ENCODE data around the gene SLC9A7. TPM values are rescaled to one million over a fixed set of nuclear protein-coding genes. Genes with fewer than 3 reads are reported as not detected.

The SLC9A7 gene
- total RNA-seq, 2 donors from 2014 or later: 1.6 to 2.8 TPM

GRCh38 chrX:46589977-46590723, 168.8 kb downstream of the SLC9A7 start:
- Mint-ChIP-seq H3K36me3 (ENCODE audit: low read depth) (peaks cover 2% of the 10 kb centered on the region), H3K4me3 (no peak overlapping the region), H3K4me1 (peaks cover 13% of the 10 kb centered on the region), H3K27ac (peak overlapping the region; percentile 21), H3K27me3 (no peaks in the 10 kb centered on the region)
- DNase-seq (no peak), ATAC-seq (no peak)
- H3K9me3 ChIP-seq (ENCODE audit: control insufficient read depth, low read length, poor library complexity, severe bottlenecking): no peaks in the 10 kb centered on the region

- ATAC-seq: peak; percentile 46
- peaks cover 2% of the 10 kb centered on the region for H3K36me3 Mint-ChIP-seq (ENCODE audit: low read depth)
- DNase-seq: peak in 1 of 3 donors; percentile 8
- no peaks in the 10 kb centered on the region for H3K27me3 Mint-ChIP-seq
- H3K9me3 ChIP-seq (ENCODE audit: control insufficient read depth, low read length, poor library complexity, severe bottlenecking): no peaks in the 10 kb centered on the region
- H3K4me3 Mint-ChIP-seq: peak overlapping the region; percentile 73
- peaks cover 13% of the 10 kb centered on the region for H3K4me1 Mint-ChIP-seq
- peak overlapping the region; percentile 71 for H3K27ac Mint-ChIP-seq
Measured at GRCh38 chrX:46588263-46588662, 170.7 kb downstream of the SLC9A7 start.

GRCh38 chrX:46587753-46588171, 171.2 kb downstream of the SLC9A7 start:
- peak overlapping the region; percentile 71 for H3K27ac Mint-ChIP-seq
- peak; percentile 23 for ATAC-seq
- H3K27me3 Mint-ChIP-seq: no peaks in the 10 kb centered on the region
- DNase-seq: no peak
- no peaks in the 10 kb centered on the region for H3K9me3 ChIP-seq (ENCODE audit: control insufficient read depth, low read length, poor library complexity, severe bottlenecking)
- peaks cover 2% of the 10 kb centered on the region for H3K36me3 Mint-ChIP-seq (ENCODE audit: low read depth)
- peak overlapping the region; percentile 73 for H3K4me3 Mint-ChIP-seq
- H3K4me1 Mint-ChIP-seq: peaks cover 13% of the 10 kb centered on the region

GRCh38 chrX:46587158-46587557, 171.8 kb downstream of the SLC9A7 start:
- no peak overlapping the region for H3K27ac Mint-ChIP-seq
- no peak for ATAC-seq
- peaks cover 12% of the 10 kb centered on the region for H3K4me1 Mint-ChIP-seq
- no peaks in the 10 kb centered on the region for H3K36me3 Mint-ChIP-seq (ENCODE audit: low read depth)
- DNase-seq: no peak
- no peaks in the 10 kb centered on the region for H3K9me3 ChIP-seq (ENCODE audit: control insufficient read depth, low read length, poor library complexity, severe bottlenecking)
- H3K4me3 Mint-ChIP-seq: peak overlapping the region; percentile 49
- H3K27me3 Mint-ChIP-seq: no peaks in the 10 kb centered on the region

- no peak for DNase-seq
- H3K4me1 Mint-ChIP-seq: peaks cover 12% of the 10 kb centered on the region
- no peaks in the 10 kb centered on the region for H3K36me3 Mint-ChIP-seq (ENCODE audit: low read depth)
- H3K9me3 ChIP-seq (ENCODE audit: control insufficient read depth, low read length, poor library complexity, severe bottlenecking): no peaks in the 10 kb centered on the region
- peak overlapping the region; percentile 15 for H3K4me3 Mint-ChIP-seq
- H3K27me3 Mint-ChIP-seq: no peaks in the 10 kb centered on the region
- no peak overlapping the region for H3K27ac Mint-ChIP-seq
- ATAC-seq: no peak
Measured at GRCh38 chrX:46584736-46585135, 174.2 kb downstream of the SLC9A7 start.

- no peak overlapping the region for H3K27ac Mint-ChIP-seq
- H3K4me3 Mint-ChIP-seq: no peak overlapping the region
- ATAC-seq (no peak), DNase-seq (no peak)
- no peaks in the 10 kb centered on the region for H3K9me3 ChIP-seq (ENCODE audit: control insufficient read depth, low read length, poor library complexity, severe bottlenecking)
- H3K27me3 Mint-ChIP-seq: no peaks in the 10 kb centered on the region
- peaks cover 17% of the 10 kb centered on the region for H3K4me1 Mint-ChIP-seq
- no peaks in the 10 kb centered on the region for H3K36me3 Mint-ChIP-seq (ENCODE audit: low read depth)
Measured at GRCh38 chrX:46582966-46583365, 176.0 kb downstream of the SLC9A7 start.

GRCh38 chrX:46582325-46582724, 176.6 kb downstream of the SLC9A7 start:
- no peak for ATAC-seq
- H3K4me1 Mint-ChIP-seq: peaks cover 17% of the 10 kb centered on the region

GRCh38 chrX:46580613-46581012, 178.3 kb downstream of the SLC9A7 start:
- peaks cover 26% of the 10 kb centered on the region for H3K4me1 Mint-ChIP-seq
- H3K27ac Mint-ChIP-seq: no peak overlapping the region
- ATAC-seq (no peak), DNase-seq (no peak)
- H3K36me3 Mint-ChIP-seq (ENCODE audit: low read depth): no peaks in the 10 kb centered on the region
- no peaks in the 10 kb centered on the region for H3K9me3 ChIP-seq (ENCODE audit: control insufficient read depth, low read length, poor library complexity, severe bottlenecking)
- H3K4me3 Mint-ChIP-seq: no peak overlapping the region
- H3K27me3 Mint-ChIP-seq: no peaks in the 10 kb centered on the region

More at GRCh38 chrX:46582325-46582724, 176.6 kb downstream of the SLC9A7 start:
- no peak for DNase-seq
- H3K27ac Mint-ChIP-seq: no peak overlapping the region
- no peaks in the 10 kb centered on the region for H3K27me3 Mint-ChIP-seq
- no peaks in the 10 kb centered on the region for H3K9me3 ChIP-seq (ENCODE audit: control insufficient read depth, low read length, poor library complexity, severe bottlenecking)
- H3K4me3 Mint-ChIP-seq: no peak overlapping the region
- no peaks in the 10 kb centered on the region for H3K36me3 Mint-ChIP-seq (ENCODE audit: low read depth)

- DNase-seq: no peak
- peaks cover 25% of the 10 kb centered on the region for H3K4me1 Mint-ChIP-seq
Measured at GRCh38 chrX:46579250-46579649, 179.7 kb downstream of the SLC9A7 start.

GRCh38 chrX:46577221-46578005, 181.5 kb downstream of the SLC9A7 start:
- no peak for ATAC-seq
- H3K4me3 Mint-ChIP-seq: peak overlapping the region; percentile 89
- no peaks in the 10 kb centered on the region for H3K9me3 ChIP-seq (ENCODE audit: control insufficient read depth, low read length, poor library complexity, severe bottlenecking)
- H3K27me3 Mint-ChIP-seq: no peaks in the 10 kb centered on the region
- H3K4me1 Mint-ChIP-seq: peaks cover 31% of the 10 kb centered on the region
- DNase-seq: no peak
- no peak overlapping the region for H3K27ac Mint-ChIP-seq
- no peaks in the 10 kb centered on the region for H3K36me3 Mint-ChIP-seq (ENCODE audit: low read depth)

More at GRCh38 chrX:46579250-46579649, 179.7 kb downstream of the SLC9A7 start:
- no peak for ATAC-seq
- Mint-ChIP-seq H3K4me3 (peak overlapping the region; percentile 10), H3K27me3 (no peaks in the 10 kb centered on the region), H3K27ac (no peak overlapping the region), H3K36me3 (ENCODE audit: low read depth) (no peaks in the 10 kb centered on the region)
- H3K9me3 ChIP-seq (ENCODE audit: control insufficient read depth, low read length, poor library complexity, severe bottlenecking): no peaks in the 10 kb centered on the region

GRCh38 chrX:46576458-46576857, 182.5 kb downstream of the SLC9A7 start:
- no peaks in the 10 kb centered on the region for H3K9me3 ChIP-seq (ENCODE audit: control insufficient read depth, low read length, poor library complexity, severe bottlenecking)
- H3K27me3 Mint-ChIP-seq: no peaks in the 10 kb centered on the region
- no peak for DNase-seq
- no peak overlapping the region for H3K27ac Mint-ChIP-seq
- H3K4me1 Mint-ChIP-seq: peaks cover 39% of the 10 kb centered on the region
- peak overlapping the region; percentile 89 for H3K4me3 Mint-ChIP-seq
- ATAC-seq: no peak
- H3K36me3 Mint-ChIP-seq (ENCODE audit: low read depth): no peaks in the 10 kb centered on the region

GRCh38 chrX:46575991-46576392, 182.9 kb downstream of the SLC9A7 start:
- no peaks in the 10 kb centered on the region for H3K36me3 Mint-ChIP-seq (ENCODE audit: low read depth)
- H3K4me1 Mint-ChIP-seq: peaks cover 39% of the 10 kb centered on the region
- DNase-seq (no peak), ATAC-seq (no peak)
- H3K27me3 Mint-ChIP-seq: no peaks in the 10 kb centered on the region
- H3K9me3 ChIP-seq (ENCODE audit: control insufficient read depth, low read length, poor library complexity, severe bottlenecking): no peaks in the 10 kb centered on the region
- H3K27ac Mint-ChIP-seq: no peak overlapping the region
- peak overlapping the region; percentile 89 for H3K4me3 Mint-ChIP-seq

GRCh38 chrX:46575586-46575985, 183.3 kb downstream of the SLC9A7 start:
- Mint-ChIP-seq H3K4me1 (peaks cover 39% of the 10 kb centered on the region), H3K27me3 (no peaks in the 10 kb centered on the region), H3K4me3 (peak overlapping the region; percentile 89), H3K27ac (no peak overlapping the region), H3K36me3 (ENCODE audit: low read depth) (no peaks in the 10 kb centered on the region)
- DNase-seq (no peak), ATAC-seq (no peak)
- H3K9me3 ChIP-seq (ENCODE audit: control insufficient read depth, low read length, poor library complexity, severe bottlenecking): no peaks in the 10 kb centered on the region

All from T-helper 17 cell (primary cell).